PFSK-1 (cell line): ENCODE measurements around the gene TTC39C.

Source experiments
- FOXP2 ChIP-seq: optimal IDR thresholded peaks from 2 replicates; pipeline ENCODE3; 2011; ENCODE audit warnings: borderline replicate concordance, control low read depth, inconsistent platforms; ENCODE audit not compliant: insufficient read depth; ENCODE audit errors: extremely low read length, extremely low read depth
- POLR2AphosphoS5 ChIP-seq: IDR thresholded peaks from 2 replicates; pipeline ENCODE4 v1.6.1; 2012; ENCODE audit warnings: low read depth, mild to moderate bottlenecking, control low read depth, low read length, moderate library complexity
- SIN3A ChIP-seq: IDR thresholded peaks from 2 replicates; pipeline ENCODE4 v1.6.1; 2012; ENCODE audit warnings: mild to moderate bottlenecking, low read length, moderate library complexity, borderline replicate concordance; ENCODE audit not compliant: insufficient read depth
- TAF1 ChIP-seq: IDR thresholded peaks from 2 replicates; pipeline ENCODE4 v1.6.1; 2012; ENCODE audit warnings: low read length, control low read depth, borderline replicate concordance; ENCODE audit not compliant: insufficient read depth
- TF ChIP-seq, protein P1 (sequence below), 2 experiments: IDR thresholded peaks; 2 replicates each; pipeline versions ENCODE4 v1.6.1 to v1.8.0; 2011 to 2012; ENCODE audit warnings: low read depth in 2 of 2, low read length in 2 of 2, control low read depth in 1 of 2, inconsistent platforms in 1 of 2, mild to moderate bottlenecking in 1 of 2, moderate library complexity in 1 of 2; ENCODE audit not compliant: insufficient read depth in 1 of 2

Gene TTC39C

DNA sequence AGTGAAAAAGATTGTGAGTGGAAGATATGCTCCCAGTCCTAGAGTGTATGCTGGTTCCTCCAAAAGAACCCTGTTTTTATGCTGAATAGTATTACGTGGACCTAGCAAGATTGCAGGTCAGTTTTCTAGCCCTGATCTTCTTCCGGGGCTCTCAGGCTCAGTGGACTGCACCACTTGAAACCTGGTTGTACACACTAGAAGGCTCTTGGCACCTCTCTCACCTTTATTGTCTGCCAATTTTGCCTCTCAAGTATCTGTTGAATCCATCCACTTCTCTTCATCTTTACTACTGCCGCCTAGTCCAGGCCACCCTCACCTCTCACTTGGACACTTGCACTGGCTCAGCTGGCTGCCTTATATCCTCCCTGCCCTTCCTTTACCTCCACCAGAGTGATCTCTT, 16.8 kb downstream of the TTC39C start:
- no peak for TF ChIP-seq SIN3A
- TF ChIP-seq TAF1: no peak
- TF ChIP-seq FOXP2: no peak
- TF ChIP-seq, protein P1, sequence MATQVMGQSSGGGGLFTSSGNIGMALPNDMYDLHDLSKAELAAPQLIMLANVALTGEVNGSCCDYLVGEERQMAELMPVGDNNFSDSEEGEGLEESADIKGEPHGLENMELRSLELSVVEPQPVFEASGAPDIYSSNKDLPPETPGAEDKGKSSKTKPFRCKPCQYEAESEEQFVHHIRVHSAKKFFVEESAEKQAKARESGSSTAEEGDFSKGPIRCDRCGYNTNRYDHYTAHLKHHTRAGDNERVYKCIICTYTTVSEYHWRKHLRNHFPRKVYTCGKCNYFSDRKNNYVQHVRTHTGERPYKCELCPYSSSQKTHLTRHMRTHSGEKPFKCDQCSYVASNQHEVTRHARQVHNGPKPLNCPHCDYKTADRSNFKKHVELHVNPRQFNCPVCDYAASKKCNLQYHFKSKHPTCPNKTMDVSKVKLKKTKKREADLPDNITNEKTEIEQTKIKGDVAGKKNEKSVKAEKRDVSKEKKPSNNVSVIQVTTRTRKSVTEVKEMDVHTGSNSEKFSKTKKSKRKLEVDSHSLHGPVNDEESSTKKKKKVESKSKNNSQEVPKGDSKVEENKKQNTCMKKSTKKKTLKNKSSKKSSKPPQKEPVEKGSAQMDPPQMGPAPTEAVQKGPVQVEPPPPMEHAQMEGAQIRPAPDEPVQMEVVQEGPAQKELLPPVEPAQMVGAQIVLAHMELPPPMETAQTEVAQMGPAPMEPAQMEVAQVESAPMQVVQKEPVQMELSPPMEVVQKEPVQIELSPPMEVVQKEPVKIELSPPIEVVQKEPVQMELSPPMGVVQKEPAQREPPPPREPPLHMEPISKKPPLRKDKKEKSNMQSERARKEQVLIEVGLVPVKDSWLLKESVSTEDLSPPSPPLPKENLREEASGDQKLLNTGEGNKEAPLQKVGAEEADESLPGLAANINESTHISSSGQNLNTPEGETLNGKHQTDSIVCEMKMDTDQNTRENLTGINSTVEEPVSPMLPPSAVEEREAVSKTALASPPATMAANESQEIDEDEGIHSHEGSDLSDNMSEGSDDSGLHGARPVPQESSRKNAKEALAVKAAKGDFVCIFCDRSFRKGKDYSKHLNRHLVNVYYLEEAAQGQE (IDR thresholded peaks at IDR 0.05; ENCODE audit: insufficient read depth in 1 of 2, low read depth in 2 of 2, low read length in 2 of 2): no peak
- TF ChIP-seq POLR2AphosphoS5: no peak

DNA sequence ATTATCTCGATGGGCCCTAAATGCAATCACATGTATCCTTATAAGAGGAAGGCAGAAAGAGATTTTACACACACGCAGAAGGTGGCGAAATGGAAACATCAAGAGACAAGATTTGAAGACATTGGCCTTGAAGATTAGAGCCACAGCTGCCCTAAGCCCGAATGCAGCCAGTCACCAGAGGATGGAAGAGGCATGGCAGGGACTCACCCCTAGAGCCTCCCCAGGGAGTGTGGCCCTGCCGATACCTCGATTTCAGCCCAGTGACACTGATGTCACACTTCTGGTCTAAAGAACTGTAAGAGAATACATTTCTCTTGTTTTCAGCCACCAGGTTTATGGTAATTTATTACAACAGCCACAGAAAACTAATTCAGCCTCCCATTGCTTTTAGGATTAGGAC, 17.4 kb downstream of the TTC39C start:
- no peak for TF ChIP-seq TAF1
- TF ChIP-seq, protein P1 (IDR thresholded peaks at IDR 0.05; ENCODE audit: insufficient read depth in 1 of 2, low read depth in 2 of 2, low read length in 2 of 2): no peak
- no peak for TF ChIP-seq FOXP2
- no peak for TF ChIP-seq POLR2AphosphoS5
- no peak for TF ChIP-seq SIN3A

DNA sequence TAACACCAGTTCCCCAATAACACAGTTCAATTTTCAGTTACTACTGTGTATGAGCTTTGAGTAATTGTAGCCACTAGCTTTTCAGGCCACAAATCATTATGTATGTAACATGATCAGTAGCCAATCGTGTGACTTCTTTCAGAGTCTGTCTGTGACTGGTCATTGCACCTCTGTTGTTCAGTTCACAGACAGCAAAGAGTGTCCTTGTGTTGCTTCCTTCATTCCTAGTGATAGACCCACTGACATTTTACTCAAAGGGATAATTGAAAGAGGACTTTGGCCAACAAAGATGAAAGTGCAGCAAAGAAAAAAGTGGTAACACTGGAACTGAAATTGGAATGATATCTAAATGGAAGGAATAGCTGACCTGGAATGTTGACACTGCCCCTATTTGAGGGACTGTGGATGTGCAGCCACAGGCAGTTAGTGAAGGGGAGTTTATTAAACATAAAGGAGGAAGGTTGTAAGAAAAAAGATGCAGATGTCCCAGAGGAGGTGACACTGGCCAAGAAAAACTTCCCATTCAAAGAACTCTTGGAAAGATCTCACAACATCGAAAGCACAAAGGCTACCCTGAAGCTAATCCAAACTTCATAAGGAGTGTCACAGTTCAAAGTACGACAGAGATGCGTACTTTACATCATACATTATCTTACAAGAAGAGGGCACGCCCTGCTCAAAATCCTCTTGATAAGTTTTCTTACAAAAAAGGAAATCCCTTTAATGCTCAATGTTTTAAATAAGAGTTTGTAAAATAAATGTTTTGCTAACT, 19.3 kb downstream of the TTC39C start:
- no peak for TF ChIP-seq FOXP2
- TF ChIP-seq SIN3A: 0 out of 2 replicates have a peak, but pooled peaks have one; percentile 72

DNA sequence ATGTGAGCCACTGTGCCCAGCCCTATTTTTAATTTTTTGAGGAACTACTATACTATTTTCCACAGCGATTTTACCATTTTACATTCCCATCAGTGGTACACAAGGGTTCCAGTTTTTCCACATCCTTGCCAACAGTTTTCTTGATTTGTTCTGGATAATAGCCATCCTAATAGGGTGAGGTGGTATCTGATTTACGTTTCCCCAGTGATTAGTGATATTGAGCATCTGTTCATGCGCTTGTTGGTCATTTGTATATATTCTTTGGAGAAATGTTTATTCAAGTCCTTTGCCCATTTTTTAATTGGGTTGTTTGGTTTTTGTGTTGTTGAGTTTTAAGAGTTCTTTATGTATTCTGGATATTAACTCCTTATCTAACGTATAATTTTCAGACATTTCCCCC, 20.8 kb downstream of the TTC39C start:
- TF ChIP-seq TAF1: no peak
- TF ChIP-seq POLR2AphosphoS5: no peak
- no peak for TF ChIP-seq SIN3A
- TF ChIP-seq, protein P1 (IDR thresholded peaks at IDR 0.05; ENCODE audit: insufficient read depth in 1 of 2, low read depth in 2 of 2, low read length in 2 of 2): no peak

DNA sequence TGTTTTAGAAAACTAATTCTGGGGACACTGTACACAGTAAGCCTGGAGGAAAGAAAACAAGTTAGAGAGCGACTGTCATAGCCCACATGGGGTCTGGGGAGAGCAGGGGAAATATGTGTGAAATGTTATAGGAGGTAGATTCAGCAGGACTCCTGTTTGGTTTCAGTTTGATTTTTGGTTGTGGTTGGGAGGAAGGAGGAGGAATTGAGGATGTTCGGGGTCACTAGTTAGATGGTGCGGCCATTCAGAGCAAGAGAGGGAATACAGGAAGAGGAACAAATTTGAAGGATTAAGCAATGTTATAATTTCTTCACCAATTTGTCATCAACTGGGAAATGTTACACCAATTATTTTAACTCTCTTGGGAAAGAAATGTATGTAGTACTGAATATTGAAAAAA, 25.1 kb downstream of the TTC39C start:
- TF ChIP-seq, protein P1 (IDR thresholded peaks at IDR 0.05; ENCODE audit: insufficient read depth in 1 of 2, low read depth in 2 of 2, low read length in 2 of 2): no peak
